ENCODE measurements around the gene BAIAP3. TPM values are rescaled to one million over a fixed set of nuclear protein-coding genes. Genes with fewer than 3 reads are reported as not detected.

Gene BAIAP3
- polyA plus RNA-seq, 1 donor from 2014 or later = 65.2 TPM

DNA sequence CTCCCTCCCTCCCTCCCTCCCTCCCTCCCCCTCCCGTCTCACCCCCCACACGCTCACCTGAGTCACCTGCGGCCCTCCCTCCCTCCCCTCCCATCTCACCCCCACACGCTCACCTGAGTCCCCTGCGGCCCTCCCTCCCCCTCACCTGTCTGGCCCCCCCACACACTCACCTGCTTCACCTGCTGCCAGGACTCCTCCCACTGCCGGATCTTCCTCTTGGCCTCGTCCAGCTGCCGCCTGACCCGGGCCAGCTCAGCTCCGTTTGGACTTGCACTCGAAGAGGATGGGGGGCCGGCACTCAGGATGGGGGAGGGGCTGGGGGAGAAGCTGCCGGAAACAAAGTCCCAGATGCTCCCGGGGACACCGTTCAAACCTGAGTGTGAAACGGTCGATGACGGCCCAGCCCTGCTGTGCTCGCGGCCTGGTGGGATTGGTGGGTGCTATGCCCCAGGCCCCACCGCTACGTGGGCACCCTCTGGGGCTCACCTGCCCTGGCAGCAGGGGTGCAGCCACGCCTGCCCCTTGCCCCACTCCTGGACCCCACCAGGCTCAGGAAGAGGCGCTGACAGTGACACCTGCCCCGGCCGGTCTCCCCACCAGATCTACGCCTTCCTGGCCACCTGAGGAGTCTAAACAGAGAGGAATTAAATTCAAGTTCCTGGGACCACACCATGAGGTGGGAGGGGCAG is 34.2 kb downstream of the BAIAP3 start:
- Histone ChIP-seq H3K36me3 (ENCODE audit: insufficient read depth, low read length) (no peaks in the 10 kb centered on the region), H3K27ac (ENCODE audit: low read length) (no peak overlapping the region), H3K79me2 (replicated peaks; ENCODE audit: insufficient read depth, low read length) (no peaks in the 10 kb centered on the region), H3K9me2 (ENCODE audit: insufficient read depth, low read length) (no peaks in the 10 kb centered on the region), H3K9ac (ENCODE audit: low read length) (no peak overlapping the region), H3K4me2 (ENCODE audit: low read length) (no peak overlapping the region), H4K20me1 (ENCODE audit: insufficient read depth) (no peaks in the 10 kb centered on the region), H3K4me3 (ENCODE audit: low read length) (no peak overlapping the region), H3F3A (ENCODE audit: insufficient read depth, low read length, poor library complexity, severe bottlenecking) (no peaks in the 10 kb centered on the region), H2AFZ (ENCODE audit: low read depth, low read length) (no peak overlapping the region), H3K9me3 (ENCODE audit: low read length) (no peaks in the 10 kb centered on the region), H3K27me3 (ENCODE audit: insufficient read depth, low read depth, low read length) (no peaks in the 10 kb centered on the region)
- TF ChIP-seq TAF1 (IDR thresholded peaks at IDR 0.05; ENCODE audit: low read depth) (no peak), EZH2 (IDR thresholded peaks at IDR 0.05; ENCODE audit: borderline replicate concordance, insufficient read depth, low read length, poor library complexity, severe bottlenecking) (no peak), RAD21 (conservative IDR thresholded peaks at IDR 0.05) (no peak), EP300 (conservative IDR thresholded peaks at IDR 0.05; ENCODE audit: poor library complexity, severe bottlenecking) (no peak), POLR2AphosphoS5 (IDR thresholded peaks at IDR 0.05) (no peak), SMC3 (conservative IDR thresholded peaks at IDR 0.05; ENCODE audit: poor library complexity) (no peak), MXI1 (conservative IDR thresholded peaks at IDR 0.05; ENCODE audit: poor library complexity, severe bottlenecking) (no peak)
- TF ChIP-seq, protein P1, sequence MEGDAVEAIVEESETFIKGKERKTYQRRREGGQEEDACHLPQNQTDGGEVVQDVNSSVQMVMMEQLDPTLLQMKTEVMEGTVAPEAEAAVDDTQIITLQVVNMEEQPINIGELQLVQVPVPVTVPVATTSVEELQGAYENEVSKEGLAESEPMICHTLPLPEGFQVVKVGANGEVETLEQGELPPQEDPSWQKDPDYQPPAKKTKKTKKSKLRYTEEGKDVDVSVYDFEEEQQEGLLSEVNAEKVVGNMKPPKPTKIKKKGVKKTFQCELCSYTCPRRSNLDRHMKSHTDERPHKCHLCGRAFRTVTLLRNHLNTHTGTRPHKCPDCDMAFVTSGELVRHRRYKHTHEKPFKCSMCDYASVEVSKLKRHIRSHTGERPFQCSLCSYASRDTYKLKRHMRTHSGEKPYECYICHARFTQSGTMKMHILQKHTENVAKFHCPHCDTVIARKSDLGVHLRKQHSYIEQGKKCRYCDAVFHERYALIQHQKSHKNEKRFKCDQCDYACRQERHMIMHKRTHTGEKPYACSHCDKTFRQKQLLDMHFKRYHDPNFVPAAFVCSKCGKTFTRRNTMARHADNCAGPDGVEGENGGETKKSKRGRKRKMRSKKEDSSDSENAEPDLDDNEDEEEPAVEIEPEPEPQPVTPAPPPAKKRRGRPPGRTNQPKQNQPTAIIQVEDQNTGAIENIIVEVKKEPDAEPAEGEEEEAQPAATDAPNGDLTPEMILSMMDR (IDR thresholded peaks at IDR 0.05; ENCODE audit: poor library complexity, severe bottlenecking) = no peak
- TF ChIP-seq, protein P2, sequence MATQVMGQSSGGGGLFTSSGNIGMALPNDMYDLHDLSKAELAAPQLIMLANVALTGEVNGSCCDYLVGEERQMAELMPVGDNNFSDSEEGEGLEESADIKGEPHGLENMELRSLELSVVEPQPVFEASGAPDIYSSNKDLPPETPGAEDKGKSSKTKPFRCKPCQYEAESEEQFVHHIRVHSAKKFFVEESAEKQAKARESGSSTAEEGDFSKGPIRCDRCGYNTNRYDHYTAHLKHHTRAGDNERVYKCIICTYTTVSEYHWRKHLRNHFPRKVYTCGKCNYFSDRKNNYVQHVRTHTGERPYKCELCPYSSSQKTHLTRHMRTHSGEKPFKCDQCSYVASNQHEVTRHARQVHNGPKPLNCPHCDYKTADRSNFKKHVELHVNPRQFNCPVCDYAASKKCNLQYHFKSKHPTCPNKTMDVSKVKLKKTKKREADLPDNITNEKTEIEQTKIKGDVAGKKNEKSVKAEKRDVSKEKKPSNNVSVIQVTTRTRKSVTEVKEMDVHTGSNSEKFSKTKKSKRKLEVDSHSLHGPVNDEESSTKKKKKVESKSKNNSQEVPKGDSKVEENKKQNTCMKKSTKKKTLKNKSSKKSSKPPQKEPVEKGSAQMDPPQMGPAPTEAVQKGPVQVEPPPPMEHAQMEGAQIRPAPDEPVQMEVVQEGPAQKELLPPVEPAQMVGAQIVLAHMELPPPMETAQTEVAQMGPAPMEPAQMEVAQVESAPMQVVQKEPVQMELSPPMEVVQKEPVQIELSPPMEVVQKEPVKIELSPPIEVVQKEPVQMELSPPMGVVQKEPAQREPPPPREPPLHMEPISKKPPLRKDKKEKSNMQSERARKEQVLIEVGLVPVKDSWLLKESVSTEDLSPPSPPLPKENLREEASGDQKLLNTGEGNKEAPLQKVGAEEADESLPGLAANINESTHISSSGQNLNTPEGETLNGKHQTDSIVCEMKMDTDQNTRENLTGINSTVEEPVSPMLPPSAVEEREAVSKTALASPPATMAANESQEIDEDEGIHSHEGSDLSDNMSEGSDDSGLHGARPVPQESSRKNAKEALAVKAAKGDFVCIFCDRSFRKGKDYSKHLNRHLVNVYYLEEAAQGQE (IDR thresholded peaks at IDR 0.05; ENCODE audit: borderline replicate concordance) = no peak

DNA sequence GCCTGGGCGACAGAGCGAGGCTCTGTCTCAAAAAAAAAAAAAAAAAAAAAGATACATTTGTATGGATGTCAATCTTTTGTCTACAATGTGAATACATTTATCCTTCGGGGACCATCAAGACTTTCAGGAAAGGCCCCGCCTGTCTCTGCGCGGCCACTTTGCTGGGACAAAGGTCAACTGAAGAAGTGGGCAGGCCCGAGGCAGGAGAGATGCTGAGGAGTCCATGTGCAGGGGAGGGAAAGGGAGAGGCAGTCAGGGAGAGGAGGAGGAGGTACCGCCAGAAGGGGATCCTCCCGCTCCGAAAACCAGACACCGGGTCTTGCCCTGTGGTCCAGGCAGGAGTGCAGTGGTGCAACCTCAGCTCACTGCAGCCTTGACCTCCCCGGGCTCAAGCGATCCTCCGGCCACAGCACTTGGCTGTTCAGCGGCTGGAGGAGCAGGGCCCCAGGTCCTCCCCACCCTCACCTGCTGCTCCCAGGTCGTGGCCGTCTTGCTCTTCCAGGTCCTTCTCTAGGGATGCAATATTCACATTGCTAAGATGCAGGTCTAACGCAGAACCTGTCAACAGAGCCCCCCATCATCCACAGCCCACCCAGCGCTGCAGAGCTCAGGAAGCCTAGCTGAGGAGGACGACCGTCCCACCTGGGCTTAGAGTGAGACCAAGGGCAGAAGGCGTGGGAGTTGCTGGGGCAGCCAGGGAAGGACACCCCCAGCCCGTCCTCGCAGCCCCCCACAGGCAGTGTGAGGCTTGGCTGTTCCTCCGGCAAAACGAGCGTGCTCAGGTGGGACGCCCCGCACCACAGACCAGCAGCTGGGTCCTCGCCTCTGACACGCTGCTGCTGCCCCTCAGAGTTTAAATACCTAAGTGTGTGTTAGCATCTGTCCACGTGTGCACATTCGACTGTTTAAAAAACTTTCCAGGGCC is 37.9 kb downstream of the BAIAP3 start:
- no peaks in the 10 kb centered on the region for H3K9me2 ChIP-seq (ENCODE audit: insufficient read depth, low read length)
- H3K36me3 ChIP-seq (ENCODE audit: insufficient read depth, low read length) = no peaks in the 10 kb centered on the region
- no peak overlapping the region for H3K9ac ChIP-seq (ENCODE audit: low read length)
- no peak overlapping the region for H2AFZ ChIP-seq (ENCODE audit: low read depth, low read length)
- H3K9me3 ChIP-seq (ENCODE audit: low read length) = no peaks in the 10 kb centered on the region
- no peak overlapping the region for H3K4me3 ChIP-seq (ENCODE audit: low read length)
- no peaks in the 10 kb centered on the region for H3K79me2 ChIP-seq (replicated peaks; ENCODE audit: insufficient read depth, low read length)
- H4K20me1 ChIP-seq (ENCODE audit: insufficient read depth) = no peaks in the 10 kb centered on the region
- no peak overlapping the region for H3K27ac ChIP-seq (ENCODE audit: low read length)
- no peaks in the 10 kb centered on the region for H3F3A ChIP-seq (ENCODE audit: insufficient read depth, low read length, poor library complexity, severe bottlenecking)
- no peaks in the 10 kb centered on the region for H3K27me3 ChIP-seq (ENCODE audit: insufficient read depth, low read depth, low read length)
- H3K4me2 ChIP-seq (ENCODE audit: low read length) = no peak overlapping the region
- TF ChIP-seq, protein P1 (IDR thresholded peaks at IDR 0.05; ENCODE audit: poor library complexity, severe bottlenecking) = no peak
- no peak for TF ChIP-seq MXI1 (conservative IDR thresholded peaks at IDR 0.05; ENCODE audit: poor library complexity, severe bottlenecking)
- no peak for TF ChIP-seq EZH2 (IDR thresholded peaks at IDR 0.05; ENCODE audit: borderline replicate concordance, insufficient read depth, low read length, poor library complexity, severe bottlenecking)

All from neural cell (in vitro differentiated cells).